Smooth muscle cell of the umbilical artery (primary cell): ENCODE results near the gene WDR41. TPM values are rescaled to one million over a fixed set of nuclear protein-coding genes. Genes with fewer than 3 reads are reported as not detected.

Experiments
- total RNA-seq: library from RNA; depleted of rRNA; stranded (reverse); fragments of >200 nt; gene quantifications from 2 replicates; pipeline ENCODE4 v1.2.3, GENCODE V29; 2014

WDR41 gene
- total RNA-seq, result 120 and 121 TPM in 2 replicates

GRCh38 chr5:77491783-77492652 is at the start of gene WDR41:
Gene WDR41 (minus strand): TSS chr5:77492316. CDS start chr5:77492220, 96 bp downstream.

Other genes starting within 250 kb of the WDR41 start
- not detected in 2 replicates for gene OTP, start 146.4 kb upstream of the WDR41 start, total RNA-seq